Measurements from ENCODE around the gene VKORC1L1. TPM values are rescaled to one million over a fixed set of nuclear protein-coding genes. Genes with fewer than 3 reads are reported as not detected.

VKORC1L1 gene
- total and polyA plus RNA-seq, 7 donors, result 3.9 to 20.3 (median 15.1) TPM

DNA sequence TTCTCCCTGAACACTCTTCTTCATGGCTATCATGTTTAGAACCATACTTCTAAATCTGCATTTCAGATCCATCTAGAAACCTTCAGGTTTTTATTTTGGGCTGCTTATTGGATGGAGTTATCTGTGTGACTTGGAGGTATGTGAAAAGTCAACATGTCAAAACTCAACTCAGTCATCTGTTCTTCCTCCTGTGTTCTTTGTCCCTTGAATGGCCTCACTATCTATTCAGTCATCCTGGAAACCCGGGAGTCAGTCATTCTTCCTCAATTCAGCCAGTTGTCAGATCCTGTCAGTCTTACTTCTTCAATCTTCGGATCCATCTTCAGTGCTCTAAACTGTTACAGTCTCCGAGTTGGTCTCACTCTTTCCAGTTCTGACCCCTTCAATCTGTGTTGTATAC is 52.2 kb downstream of the VKORC1L1 start:
- intact Hi-C loops (cut with DNase I), result no loop called here
- Histone ChIP-seq H3K9me3 (no peaks in the 10 kb centered on the region), H3K27ac (no peak overlapping the region), H3K4me1 (no peaks in the 10 kb centered on the region), H3K27me3 (no peaks in the 10 kb centered on the region), H3K4me3 (no peak overlapping the region), H3K36me3 (no peaks in the 10 kb centered on the region)
- TF ChIP-seq POLR2AphosphoS5 (IDR thresholded peaks at IDR 0.05), result no peak
- TF ChIP-seq EP300 (IDR thresholded peaks at IDR 0.05), result no peak
- no peak for TF ChIP-seq POLR2A (IDR thresholded peaks at IDR 0.05)
- TF ChIP-seq, protein P1, sequence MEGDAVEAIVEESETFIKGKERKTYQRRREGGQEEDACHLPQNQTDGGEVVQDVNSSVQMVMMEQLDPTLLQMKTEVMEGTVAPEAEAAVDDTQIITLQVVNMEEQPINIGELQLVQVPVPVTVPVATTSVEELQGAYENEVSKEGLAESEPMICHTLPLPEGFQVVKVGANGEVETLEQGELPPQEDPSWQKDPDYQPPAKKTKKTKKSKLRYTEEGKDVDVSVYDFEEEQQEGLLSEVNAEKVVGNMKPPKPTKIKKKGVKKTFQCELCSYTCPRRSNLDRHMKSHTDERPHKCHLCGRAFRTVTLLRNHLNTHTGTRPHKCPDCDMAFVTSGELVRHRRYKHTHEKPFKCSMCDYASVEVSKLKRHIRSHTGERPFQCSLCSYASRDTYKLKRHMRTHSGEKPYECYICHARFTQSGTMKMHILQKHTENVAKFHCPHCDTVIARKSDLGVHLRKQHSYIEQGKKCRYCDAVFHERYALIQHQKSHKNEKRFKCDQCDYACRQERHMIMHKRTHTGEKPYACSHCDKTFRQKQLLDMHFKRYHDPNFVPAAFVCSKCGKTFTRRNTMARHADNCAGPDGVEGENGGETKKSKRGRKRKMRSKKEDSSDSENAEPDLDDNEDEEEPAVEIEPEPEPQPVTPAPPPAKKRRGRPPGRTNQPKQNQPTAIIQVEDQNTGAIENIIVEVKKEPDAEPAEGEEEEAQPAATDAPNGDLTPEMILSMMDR (IDR thresholded peaks at IDR 0.05), result no peak
- 76 to 85% methylated on average over 3 of the region's 3 CpGs for WGBS, 2 donors
- no peak for DNase-seq

DNA sequence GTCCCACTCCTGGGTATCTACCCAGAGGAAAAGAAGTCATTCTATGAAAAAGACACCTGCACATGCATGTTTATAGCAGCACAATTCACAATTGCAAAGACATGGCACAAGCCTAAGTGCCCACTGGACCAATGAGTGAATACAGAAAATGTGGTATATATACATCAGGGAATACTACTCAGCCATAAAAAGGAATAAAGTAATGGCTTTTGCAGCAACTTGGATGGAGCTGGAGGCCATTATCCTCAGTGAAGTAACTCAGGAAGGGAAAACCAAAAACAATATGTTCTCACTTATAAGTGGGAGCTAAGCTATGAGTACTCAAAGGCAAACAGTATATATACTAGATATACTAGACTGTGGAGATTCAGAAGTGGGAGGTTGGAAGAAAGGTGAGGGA is 53.7 kb downstream of the VKORC1L1 start:
- no peaks in the 10 kb centered on the region for H3K27me3 ChIP-seq
- TF ChIP-seq POLR2AphosphoS5 (IDR thresholded peaks at IDR 0.05) (no peak), POLR2A (IDR thresholded peaks at IDR 0.05) (no peak), EP300 (IDR thresholded peaks at IDR 0.05) (no peak)
- TF ChIP-seq, protein P1 (IDR thresholded peaks at IDR 0.05), result no peak
- H3K27ac ChIP-seq, result no peak overlapping the region
- intact Hi-C loops (cut with DNase I), result no loop called here
- H3K4me3 ChIP-seq, result no peak overlapping the region
- no peak for DNase-seq
- H3K9me3 ChIP-seq, result no peaks in the 10 kb centered on the region
- H3K36me3 ChIP-seq, result no peaks in the 10 kb centered on the region
- H3K4me1 ChIP-seq, result no peaks in the 10 kb centered on the region

DNA sequence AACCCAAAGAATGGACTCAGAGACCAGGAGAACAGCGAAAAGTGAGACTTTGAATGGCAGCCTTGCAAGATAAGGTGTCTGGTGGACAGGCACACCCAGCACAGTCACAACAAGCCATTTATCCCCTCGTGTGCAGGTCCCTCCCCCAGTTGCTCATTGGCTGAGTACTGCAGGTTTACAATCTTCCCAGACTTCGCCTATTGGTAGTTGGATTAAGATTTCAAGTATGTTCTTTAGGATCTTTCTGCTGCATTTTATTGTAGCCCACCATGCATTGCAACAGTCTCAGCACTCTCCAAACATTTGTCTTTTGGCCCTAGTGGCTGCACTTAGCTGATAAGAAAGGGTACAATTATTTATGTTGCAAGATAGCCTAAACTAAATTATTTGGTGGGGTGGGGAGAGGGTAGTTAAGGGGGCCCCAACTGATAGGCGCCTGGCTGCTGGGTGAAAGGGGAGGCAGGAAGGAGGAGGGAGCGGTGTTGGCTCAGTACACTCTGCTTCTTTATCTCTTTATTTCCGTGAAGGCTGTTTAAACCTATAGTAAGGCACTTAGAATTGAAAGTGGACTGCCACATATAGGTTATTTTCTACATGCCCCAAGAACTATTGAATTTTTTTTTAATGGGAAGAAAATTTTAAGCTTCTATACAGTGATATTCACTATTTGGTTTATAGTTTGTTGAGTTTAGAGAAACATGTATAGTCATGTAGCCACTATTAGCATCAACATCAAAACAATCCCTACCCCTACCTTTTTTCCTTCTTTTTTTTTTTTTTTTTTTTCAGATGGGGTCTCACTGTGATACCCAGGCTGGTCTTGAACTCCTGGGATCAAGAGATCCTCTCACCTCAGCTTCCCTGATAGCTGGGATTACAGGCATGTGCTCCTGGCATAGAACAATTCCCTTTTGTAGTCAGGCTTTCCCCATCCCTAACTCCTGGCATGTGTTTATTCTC is 54.9 kb downstream of the VKORC1L1 start:
- H3K4me3 ChIP-seq, result no peak overlapping the region
- no peak for DNase-seq
- TF ChIP-seq POLR2AphosphoS5 (IDR thresholded peaks at IDR 0.05) (no peak), POLR2A (IDR thresholded peaks at IDR 0.05) (no peak), EP300 (IDR thresholded peaks at IDR 0.05) (no peak)
- TF ChIP-seq, protein P1 (IDR thresholded peaks at IDR 0.05), result no peak
- no peaks in the 10 kb centered on the region for H3K9me3 ChIP-seq
- H3K27ac ChIP-seq, result no peak overlapping the region
- no peaks in the 10 kb centered on the region for H3K4me1 ChIP-seq
- no peaks in the 10 kb centered on the region for H3K27me3 ChIP-seq
- no peaks in the 10 kb centered on the region for H3K36me3 ChIP-seq
- intact Hi-C loops (cut with DNase I), result no loop called here
- WGBS, 2 donors, result 23 to 65% methylated on average over 6 of the region's 6 CpGs

DNA sequence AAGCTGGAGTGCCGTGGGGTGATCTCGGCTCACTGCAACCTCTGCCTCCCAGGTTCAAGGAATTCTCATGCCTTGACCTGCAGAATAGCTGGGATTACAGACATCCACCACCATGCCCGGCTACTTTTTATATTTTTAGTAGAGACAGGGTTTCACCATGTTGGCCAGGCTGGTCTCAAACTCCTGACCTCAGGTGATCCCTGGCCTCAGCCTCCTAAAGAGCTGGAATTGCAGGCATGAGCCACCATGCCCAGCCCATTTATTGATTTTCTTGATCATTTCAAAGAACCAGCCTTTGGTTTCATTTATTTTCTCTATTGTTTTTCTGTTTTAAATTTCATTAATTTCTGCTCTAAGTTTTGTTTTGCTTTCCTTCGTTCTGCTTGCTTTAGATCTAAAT is 58.8 kb downstream of the VKORC1L1 start:
- Histone ChIP-seq H3K27ac (no peak overlapping the region), H3K4me1 (no peaks in the 10 kb centered on the region), H3K27me3 (no peaks in the 10 kb centered on the region), H3K4me3 (no peak overlapping the region), H3K36me3 (no peaks in the 10 kb centered on the region), H3K9me3 (no peaks in the 10 kb centered on the region)
- intact Hi-C loops (cut with DNase I), result no loop called here
- 91 to 92% methylated on average over 4 of the region's 4 CpGs for WGBS, 2 donors
- no peak for DNase-seq
- TF ChIP-seq EP300 (IDR thresholded peaks at IDR 0.05), result no peak
- no peak for TF ChIP-seq POLR2A (IDR thresholded peaks at IDR 0.05)
- TF ChIP-seq POLR2AphosphoS5 (IDR thresholded peaks at IDR 0.05), result no peak
- TF ChIP-seq, protein P1 (IDR thresholded peaks at IDR 0.05), result no peak

All from sigmoid colon (tissue), 7 donors.